T-cell (primary cell): ENCODE results near the gene BAIAP2L1. TPM values are rescaled to one million over a fixed set of nuclear protein-coding genes. Genes with fewer than 3 reads are reported as not detected.
"Not testable (repeated sequence)": the region's sequence is repeated elsewhere in the genome, so short reads cannot be mapped to it uniquely, and the experiment has no call there.

Experiments
- ATAC-seq, 4 experiments: fragments of 200-7000 bp in 3 of 4; fragments of 150-1000 bp in 1 of 4; cut with Tn5 transposase; replicated peaks in 1 of 4; 1 replicate in 3 of 4; 2 replicates in 1 of 4; pipeline ENCODE4 v1.10.0; 2021; ENCODE audit warnings: moderate library complexity in 3 of 4, mild to moderate bottlenecking in 2 of 4, moderate number of reproducible peaks in 1 of 4
- CTCF ChIA-PET, 2 donors: fragments of 300-600 bp; sonication (Branson Sonifier 250); formaldehyde crosslinking; loops; one replicate each; lab custom pipeline; 2022; ENCODE audit warnings: antibody characterized with exemption in 2 of 2; lab: Charles Lee
- POLR2A ChIA-PET, 2 donors: fragments of 300-600 bp; sonication (Branson Sonifier 250); formaldehyde crosslinking; loops; one replicate each; lab custom pipeline; 2022; ENCODE audit warnings: antibody characterized with exemption in 2 of 2; lab: Charles Lee
- DNase-seq, 35 experiments: peaks; one replicate each; pipeline versions ENCODE4 v3.0.0 to v3.0.0-alpha.2; 2013 to 2023
- H3K27ac ChIP-seq: one replicate; pipeline ENCODE4 v1.5.1; 2013; ENCODE audit warnings: low read length
- H3K27me3 ChIP-seq, 2 experiments: replicated peaks in 1 of 2; 1 replicate in 1 of 2; 2 replicates in 1 of 2; pipeline versions ENCODE4 v1.6.1 to v1.7.0; 2013; ENCODE audit warnings: low read length in 1 of 2, mixed read lengths in 1 of 2; ENCODE audit not compliant: control insufficient read depth in 2 of 2, insufficient read depth in 2 of 2; ENCODE audit errors: extremely low read depth in 1 of 2
- H3K36me3 ChIP-seq, 2 donors: 1 replicate in 1 of 2; 2 replicates in 1 of 2; pipeline versions ENCODE4 v1.6.1 to v1.7.0; 2013; ENCODE audit warnings: low read length in 1 of 2; ENCODE audit not compliant: control insufficient read depth in 2 of 2, insufficient read depth in 1 of 2; ENCODE audit errors: extremely low read depth in 1 of 2
- H3K4me1 ChIP-seq, 2 experiments: 1 replicate in 1 of 2; 2 replicates in 1 of 2; pipeline versions ENCODE4 v1.6.1 to v1.7.0; 2013; ENCODE audit warnings: low read length in 2 of 2, mixed read lengths in 1 of 2; ENCODE audit not compliant: insufficient read depth in 2 of 2, control insufficient read depth in 1 of 2; ENCODE audit errors: extremely low read depth in 1 of 2
- H3K4me3 ChIP-seq, 2 donors: 1 replicate in 1 of 2; 2 replicates in 1 of 2; pipeline versions ENCODE4 v1.5.1 to v1.7.0; 2013; ENCODE audit warnings: mild to moderate bottlenecking in 2 of 2, low read length in 1 of 2, moderate library complexity in 1 of 2; ENCODE audit not compliant: control insufficient read depth in 1 of 2; ENCODE audit errors: extremely low read depth in 1 of 2
- H3K9me3 ChIP-seq: 2 replicates; pipeline ENCODE4 v1.7.0; 2013
- H3K27ac Mint-ChIP-seq, 2 donors: one replicate each; pipeline ENCODE4 v1.8.0; 2020 to 2021; ENCODE audit warnings: mild to moderate bottlenecking in 2 of 2, mixed read lengths in 2 of 2
- H3K27me3 Mint-ChIP-seq, 2 donors: one replicate each; pipeline ENCODE4 v1.8.0; 2021 to 2022; ENCODE audit warnings: mixed read lengths in 2 of 2
- H3K36me3 Mint-ChIP-seq: one replicate; pipeline ENCODE4 v1.8.0; 2021; ENCODE audit warnings: mixed read lengths
- H3K4me1 Mint-ChIP-seq, 3 donors: one replicate each; pipeline ENCODE4 v1.8.0; 2020 to 2022; ENCODE audit warnings: mixed read lengths in 3 of 3, mild to moderate bottlenecking in 1 of 3
- H3K4me3 Mint-ChIP-seq, 3 donors: one replicate each; pipeline ENCODE4 v1.8.0; 2020 to 2022; ENCODE audit warnings: mild to moderate bottlenecking in 3 of 3, mixed read lengths in 3 of 3, moderate library complexity in 3 of 3
- H3K9me3 Mint-ChIP-seq, 3 donors: one replicate each; pipeline ENCODE4 v1.8.0; 2020 to 2022; ENCODE audit warnings: mixed read lengths in 3 of 3
- WGBS: methylation state at CpG from one replicate; pipeline ENCODE4 v1.1.5; 2013; ENCODE audit warnings: missing lambda C conversion rate; ENCODE audit not compliant: insufficient coverage; 5-methylcytosine and 5-hydroxymethylcytosine counted together
- total RNA-seq, 35 experiments: library from RNA in 6 of 35; stranded (reverse) in 6 of 35; fragments of 120-200 nt in 1 of 35; gene quantifications; one replicate each; pipeline versions ENCODE4 v1.2.1 to v1.2.4 and lab custom pipeline; 2013 to 2026

BAIAP2L1 gene
- total RNA-seq, 5 donors from 2014 or later (not counting 1 experiment from before 2014, with no cell fraction given) = 0.92 to 2.6 (median 1.5) TPM

GRCh38 chr7:98315994-98316527 is 84.8 kb downstream of the BAIAP2L1 start:
- no CpG with 5 or more reads among the region's 4 CpGs for WGBS
- H3K4me3 ChIP-seq, H3K27me3 Mint-ChIP-seq, H3K9me3 ChIP-seq, H3K27ac Mint-ChIP-seq, H3K36me3 ChIP-seq, ATAC-seq, H3K4me1 Mint-ChIP-seq, H3K27me3 ChIP-seq, H3K4me1 ChIP-seq, H3K9me3 Mint-ChIP-seq, H3K4me3 Mint-ChIP-seq, CTCF ChIA-PET, DNase-seq, H3K36me3 Mint-ChIP-seq, POLR2A ChIA-PET, H3K27ac ChIP-seq: not testable (repeated sequence)

- peaks cover 0 to 3% of the 10 kb centered on the region in 2 experiments for H3K27me3 ChIP-seq
- ChIA-PET POLR2A (no interaction called here), CTCF (no interaction called here)
- DNase-seq = no peak
- no peaks in the 10 kb centered on the region for H3K36me3 ChIP-seq
- no peaks in the 10 kb centered on the region for H3K9me3 ChIP-seq
- no peaks in the 10 kb centered on the region for H3K4me1 ChIP-seq
- no peak overlapping the region for H3K27ac ChIP-seq
- Mint-ChIP-seq H3K27ac (no peak overlapping the region), H3K9me3 (no peaks in the 10 kb centered on the region), H3K4me1 (peaks cover 0 to 2% (median 0%) of the 10 kb centered on the region in 3 donors), H3K4me3 (no peak overlapping the region), H3K36me3 (no peaks in the 10 kb centered on the region), H3K27me3 (no peaks in the 10 kb centered on the region)
- no peak for ATAC-seq
- H3K4me3 ChIP-seq = no peak overlapping the region
- 86% methylated on average over 5 of the region's 13 CpGs for WGBS
These were observed 85.4 kb downstream of the BAIAP2L1 start for GRCh38 chr7:98315318-98315993.

- no peak overlapping the region for H3K27ac Mint-ChIP-seq
- ChIA-PET POLR2A (no interaction called here), CTCF (no interaction called here)
- no peak overlapping the region for H3K27ac ChIP-seq
- DNase-seq (no peak), ATAC-seq (no peak)
- no peaks in the 10 kb centered on the region for H3K4me1 ChIP-seq
- peaks cover 0 to 2% (median 0%) of the 10 kb centered on the region in 3 donors for H3K4me1 Mint-ChIP-seq
- H3K27me3 Mint-ChIP-seq = no peaks in the 10 kb centered on the region
- H3K4me3 Mint-ChIP-seq = no peak overlapping the region
- no peak overlapping the region for H3K4me3 ChIP-seq
- H3K9me3 Mint-ChIP-seq = no peaks in the 10 kb centered on the region
- H3K36me3 Mint-ChIP-seq = no peaks in the 10 kb centered on the region
- no peaks in the 10 kb centered on the region for H3K36me3 ChIP-seq
- WGBS = 84% methylated on average over 9 of the region's 11 CpGs
- H3K9me3 ChIP-seq = no peaks in the 10 kb centered on the region
- peaks cover 0 to 3% of the 10 kb centered on the region in 2 experiments for H3K27me3 ChIP-seq
These were observed 86.4 kb downstream of the BAIAP2L1 start for GRCh38 chr7:98314469-98314868.

GRCh38 chr7:98312201-98312600 is 88.7 kb downstream of the BAIAP2L1 start:
- no peak overlapping the region for H3K4me3 ChIP-seq
- ChIA-PET POLR2A (no interaction called here), CTCF (no interaction called here)
- peaks cover 11% of the 10 kb centered on the region for H3K36me3 Mint-ChIP-seq
- no peak overlapping the region for H3K27ac ChIP-seq
- DNase-seq (no peak), ATAC-seq (no peak)
- H3K4me3 Mint-ChIP-seq = no peak overlapping the region
- no peaks in the 10 kb centered on the region for H3K9me3 Mint-ChIP-seq
- 76% methylated on average over 5 of the region's 7 CpGs for WGBS
- peaks cover 0 to 2% (median 0%) of the 10 kb centered on the region in 3 donors for H3K4me1 Mint-ChIP-seq
- no peak overlapping the region for H3K27ac Mint-ChIP-seq
- no peaks in the 10 kb centered on the region for H3K4me1 ChIP-seq
- no peaks in the 10 kb centered on the region for H3K27me3 ChIP-seq
- H3K9me3 ChIP-seq = no peaks in the 10 kb centered on the region
- H3K36me3 ChIP-seq = no peaks in the 10 kb centered on the region
- H3K27me3 Mint-ChIP-seq = no peaks in the 10 kb centered on the region

GRCh38 chr7:98309566-98309965 is 91.3 kb downstream of the BAIAP2L1 start:
- no peak for ATAC-seq
- no peaks in the 10 kb centered on the region for H3K27me3 Mint-ChIP-seq
- no peak for DNase-seq
- ChIA-PET CTCF (no interaction called here), POLR2A (no interaction called here)
- Histone ChIP-seq H3K27me3 (no peaks in the 10 kb centered on the region), H3K9me3 (no peaks in the 10 kb centered on the region), H3K36me3 (no peaks in the 10 kb centered on the region), H3K4me1 (no peaks in the 10 kb centered on the region), H3K4me3 (no peak overlapping the region), H3K27ac (no peak overlapping the region)
- H3K9me3 Mint-ChIP-seq = no peaks in the 10 kb centered on the region
- H3K27ac Mint-ChIP-seq = no peak overlapping the region
- H3K4me3 Mint-ChIP-seq = no peak overlapping the region
- peaks cover 11% of the 10 kb centered on the region for H3K36me3 Mint-ChIP-seq
- WGBS = 93% methylated on average over 8 of the region's 8 CpGs
- H3K4me1 Mint-ChIP-seq = peaks cover 0 to 2% (median 0%) of the 10 kb centered on the region in 3 donors

- ATAC-seq (no peak), DNase-seq (no peak)
- H3K9me3 Mint-ChIP-seq = no peaks in the 10 kb centered on the region
- no peaks in the 10 kb centered on the region for H3K9me3 ChIP-seq
- H3K27ac Mint-ChIP-seq = no peak overlapping the region
- H3K36me3 ChIP-seq = no peaks in the 10 kb centered on the region
- H3K36me3 Mint-ChIP-seq = peaks cover 11% of the 10 kb centered on the region
- H3K27me3 Mint-ChIP-seq = no peaks in the 10 kb centered on the region
- H3K4me3 Mint-ChIP-seq = no peak overlapping the region
- ChIA-PET CTCF (no interaction called here), POLR2A (no interaction called here)
- no peak overlapping the region for H3K27ac ChIP-seq
- no peak overlapping the region for H3K4me3 ChIP-seq
- no peaks in the 10 kb centered on the region for H3K27me3 ChIP-seq
- no peaks in the 10 kb centered on the region for H3K4me1 Mint-ChIP-seq
- 90% methylated on average over 12 of the region's 14 CpGs for WGBS
- H3K4me1 ChIP-seq = no peaks in the 10 kb centered on the region
These were observed 92.9 kb downstream of the BAIAP2L1 start for GRCh38 chr7:98307971-98308466.
